GM18870 (cell line): ENCODE results near the gene CD63.

Source experiments
- ATAC-seq: cut with Tn5 transposase; IDR thresholded peaks from one replicate; pipeline ENCODE4 v1.9.1; 2021; ENCODE audit warnings: moderate library complexity; ENCODE audit not compliant: unreplicated experiment

Gene CD63

GRCh38 chr12:55692631-55693322 is 36.0 kb downstream of the CD63 start:
- no peak for ATAC-seq

GRCh38 chr12:55688716-55689655 is 39.8 kb downstream of the CD63 start:
- ATAC-seq, result no peak

- no peak for ATAC-seq
Observed at GRCh38 chr12:55687746-55688145, 41.1 kb downstream of the CD63 start.

- ATAC-seq, result no peak
Observed at GRCh38 chr12:55686366-55687010, 42.3 kb downstream of the CD63 start.

GRCh38 chr12:55685671-55686070 is 43.1 kb downstream of the CD63 start:
- no peak for ATAC-seq

- ATAC-seq, result no peak
Observed at GRCh38 chr12:55684761-55685370, 43.9 kb downstream of the CD63 start.

GRCh38 chr12:55683676-55684075 is 45.1 kb downstream of the CD63 start:
- ATAC-seq, result no peak

- no peak for ATAC-seq
Observed at GRCh38 chr12:55682087-55682796, 46.6 kb downstream of the CD63 start.

- ATAC-seq, result no peak
Observed at GRCh38 chr12:55681142-55682077, 47.4 kb downstream of the CD63 start.

- no peak for ATAC-seq
Observed at GRCh38 chr12:55679691-55680090, 49.1 kb downstream of the CD63 start.

- no peak for ATAC-seq
Observed at GRCh38 chr12:55676707-55677106, 52.1 kb downstream of the CD63 start.

- ATAC-seq, result no peak
Observed at GRCh38 chr12:55675666-55676065, 53.1 kb downstream of the CD63 start.
